Smooth muscle cell (in vitro differentiated cells): ENCODE data around the gene TMOD2. TPM values are rescaled to one million over a fixed set of nuclear protein-coding genes. Genes with fewer than 3 reads are reported as not detected.

Source experiments
- DNase-seq: peaks from one replicate; lab custom pipeline; 2025; ENCODE audit not compliant: unreplicated experiment; lab: John Stamatoyannopoulos, UW
- H2AFZ ChIP-seq: fragments of 200-600 bp; sonication (generic); 2 replicates; pipeline ENCODE4 v1.6.0; 2016; ENCODE audit warnings: antibody characterized with exemption, low read depth, mild to moderate bottlenecking
- H3F3A ChIP-seq: fragments of 200-600 bp; sonication (generic); 2 replicates; pipeline ENCODE4 v1.6.0; 2017; ENCODE audit warnings: antibody characterized with exemption, low read depth
- H3K27ac ChIP-seq: fragments of 200-600 bp; sonication (generic); 2 replicates; pipeline ENCODE4 v1.5.1; 2016; ENCODE audit warnings: low read depth, mild to moderate bottlenecking
- H3K27me3 ChIP-seq: fragments of 200-600 bp; sonication (generic); 2 replicates; pipeline ENCODE4 v1.6.1; 2016; ENCODE audit warnings: low read depth, mild to moderate bottlenecking
- H3K36me3 ChIP-seq: fragments of 200-600 bp; sonication (generic); 2 replicates; pipeline ENCODE4 v1.5.1; 2016; ENCODE audit warnings: low read depth
- H3K4me1 ChIP-seq: fragments of 200-600 bp; sonication (generic); 2 replicates; pipeline ENCODE4 v1.5.1; 2016; ENCODE audit warnings: low read depth
- H3K4me2 ChIP-seq: fragments of 200-600 bp; sonication (generic); 2 replicates; pipeline ENCODE4 v1.6.0; 2016; ENCODE audit warnings: mild to moderate bottlenecking
- H3K4me3 ChIP-seq: fragments of 200-600 bp; sonication (generic); 2 replicates; pipeline ENCODE4 v1.5.1; 2016; ENCODE audit warnings: mild to moderate bottlenecking
- H3K79me2 ChIP-seq: fragments of 200-600 bp; sonication (generic); 2 replicates; pipeline ENCODE4 v1.6.0; 2016; ENCODE audit warnings: low read depth, mild to moderate bottlenecking
- H3K9ac ChIP-seq: fragments of 200-600 bp; sonication (generic); 2 replicates; pipeline ENCODE4 v1.6.0; 2016; ENCODE audit warnings: low read depth
- H3K9me3 ChIP-seq: fragments of 200-600 bp; sonication (generic); replicated peaks from 2 replicates; pipeline ENCODE4 v1.5.1; 2016; ENCODE audit warnings: low read depth
- H4K20me1 ChIP-seq: fragments of 200-600 bp; sonication (generic); 2 replicates; pipeline ENCODE4 v1.6.0; 2016; ENCODE audit warnings: low read depth
- CTCF ChIP-seq: fragments of 200-600 bp; sonication (generic); IDR thresholded peaks from 2 replicates; pipeline ENCODE4 v1.5.1; 2017; ENCODE audit warnings: borderline replicate concordance, mild to moderate bottlenecking, antibody characterized with exemption; ENCODE audit not compliant: insufficient read depth, poor library complexity, severe bottlenecking
- WGBS: methylation state at CpG from one replicate; pipeline ENCODE4 v1.1.7; 2016; ENCODE audit warnings: low lambda C conversion rate; 5-methylcytosine and 5-hydroxymethylcytosine counted together
- polyA plus RNA-seq: library from polyadenylated mRNA; unstranded; fragments of >200 nt; fragmentation: Nextera tagmentation; extraction: Ambion mirVana; gene quantifications from 2 replicates; pipeline ENCODE4 v1.2.1, GENCODE V29; 2016
- total RNA-seq: library from RNA; depleted of rRNA; stranded (reverse); fragments of >200 nt; gene quantifications from 2 replicates; pipeline ENCODE4 v1.2.3, GENCODE V29; 2014

Gene TMOD2
- total and polyA plus RNA-seq, 2 experiments from 2014 or later: 1.5 to 4.2 TPM

GRCh38 chr15:51732646-51733045 lies 18.8 kb upstream of the TMOD2 start:
- no peak for TF ChIP-seq CTCF
- Histone ChIP-seq H3K79me2 (no peaks in the 10 kb centered on the region), H3K4me1 (no peaks in the 10 kb centered on the region), H3K9me3 (no peaks in the 10 kb centered on the region), H4K20me1 (no peaks in the 10 kb centered on the region), H3K36me3 (no peaks in the 10 kb centered on the region), H3F3A (peaks cover 17% of the 10 kb centered on the region), H3K27ac (no peak overlapping the region), H2AFZ (no peak overlapping the region), H3K9ac (no peak overlapping the region), H3K27me3 (no peaks in the 10 kb centered on the region), H3K4me2 (no peak overlapping the region), H3K4me3 (no peak overlapping the region)
- DNase-seq: no peak
- 96% methylated on average over 2 of the region's 2 CpGs for WGBS

DNA sequence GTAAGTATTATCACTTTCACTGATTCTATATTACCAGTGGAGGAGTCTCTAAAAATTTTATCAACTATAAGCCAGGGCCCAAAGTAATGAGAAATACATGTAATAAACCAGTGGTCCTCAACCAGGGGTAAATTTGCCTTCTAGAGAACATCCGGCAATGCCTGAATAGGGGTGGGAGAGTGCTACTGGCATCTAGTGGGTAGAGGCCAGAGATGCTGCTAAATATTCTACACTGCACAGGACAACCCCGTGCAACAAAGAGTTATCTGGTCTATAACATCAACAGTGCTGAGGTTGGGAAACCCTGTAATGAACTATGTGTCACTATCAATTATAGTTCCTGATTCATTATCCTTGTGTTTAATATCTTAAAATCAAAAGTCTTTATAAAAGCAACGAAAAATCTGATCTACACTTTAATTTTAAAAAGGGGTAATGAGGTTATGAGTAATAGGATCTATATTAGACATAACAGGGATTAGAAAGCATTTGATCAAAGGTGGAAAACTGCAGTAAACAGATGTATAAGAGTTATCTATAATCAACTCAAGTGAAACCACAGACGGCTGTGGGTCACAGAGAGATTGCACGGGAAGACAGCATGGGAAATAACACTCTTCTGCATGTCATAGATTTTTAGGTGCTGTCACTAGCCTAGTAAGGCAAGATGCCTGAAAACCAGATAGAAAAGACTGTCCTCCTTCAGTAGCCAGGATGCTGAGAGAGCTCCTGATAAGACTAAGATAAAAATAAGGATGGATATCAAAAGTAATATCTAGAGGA lies 16.0 kb upstream of the TMOD2 start:
- 61% methylated on average over 5 of the region's 5 CpGs for WGBS
- DNase-seq: no peak

GRCh38 chr15:51736069-51736468 lies 15.3 kb upstream of the TMOD2 start:
- Histone ChIP-seq H3K4me3 (no peak overlapping the region), H3K79me2 (no peaks in the 10 kb centered on the region), H3K36me3 (no peaks in the 10 kb centered on the region), H4K20me1 (no peaks in the 10 kb centered on the region), H3K4me2 (peak overlapping the region; percentile 92), H2AFZ (no peak overlapping the region), H3F3A (peaks cover 16% of the 10 kb centered on the region), H3K4me1 (no peaks in the 10 kb centered on the region), H3K27ac (no peak overlapping the region), H3K27me3 (no peaks in the 10 kb centered on the region), H3K9me3 (no peaks in the 10 kb centered on the region), H3K9ac (no peak overlapping the region)
- no peak for TF ChIP-seq CTCF
- WGBS: 70% methylated on average over 3 of the region's 3 CpGs
- no peak for DNase-seq

More for the DNA sequence above, 16.0 kb upstream of the TMOD2 start:
- H3K4me2 ChIP-seq: no peak overlapping the region
- no peak overlapping the region for H2AFZ ChIP-seq
- H3K27me3 ChIP-seq: no peaks in the 10 kb centered on the region
- H3K9me3 ChIP-seq: no peaks in the 10 kb centered on the region
- no peak overlapping the region for H3K9ac ChIP-seq
- TF ChIP-seq CTCF: no peak
- no peaks in the 10 kb centered on the region for H3K79me2 ChIP-seq
- H3K27ac ChIP-seq: no peak overlapping the region
- no peaks in the 10 kb centered on the region for H4K20me1 ChIP-seq
- no peaks in the 10 kb centered on the region for H3K4me1 ChIP-seq
- no peak overlapping the region for H3K4me3 ChIP-seq
- H3K36me3 ChIP-seq: no peaks in the 10 kb centered on the region
- H3F3A ChIP-seq: peaks cover 18% of the 10 kb centered on the region
